ENCODE results near the gene FAM131A. TPM values are rescaled to one million over a fixed set of nuclear protein-coding genes. Genes with fewer than 3 reads are reported as not detected.

FAM131A gene
- total and polyA plus RNA-seq, 9 of the 15 experiments (the other 6 are each of a cell fraction or from before 2014, with no cell fraction given) = 0.48 to 11.1 (median 4.3) TPM

DNA sequence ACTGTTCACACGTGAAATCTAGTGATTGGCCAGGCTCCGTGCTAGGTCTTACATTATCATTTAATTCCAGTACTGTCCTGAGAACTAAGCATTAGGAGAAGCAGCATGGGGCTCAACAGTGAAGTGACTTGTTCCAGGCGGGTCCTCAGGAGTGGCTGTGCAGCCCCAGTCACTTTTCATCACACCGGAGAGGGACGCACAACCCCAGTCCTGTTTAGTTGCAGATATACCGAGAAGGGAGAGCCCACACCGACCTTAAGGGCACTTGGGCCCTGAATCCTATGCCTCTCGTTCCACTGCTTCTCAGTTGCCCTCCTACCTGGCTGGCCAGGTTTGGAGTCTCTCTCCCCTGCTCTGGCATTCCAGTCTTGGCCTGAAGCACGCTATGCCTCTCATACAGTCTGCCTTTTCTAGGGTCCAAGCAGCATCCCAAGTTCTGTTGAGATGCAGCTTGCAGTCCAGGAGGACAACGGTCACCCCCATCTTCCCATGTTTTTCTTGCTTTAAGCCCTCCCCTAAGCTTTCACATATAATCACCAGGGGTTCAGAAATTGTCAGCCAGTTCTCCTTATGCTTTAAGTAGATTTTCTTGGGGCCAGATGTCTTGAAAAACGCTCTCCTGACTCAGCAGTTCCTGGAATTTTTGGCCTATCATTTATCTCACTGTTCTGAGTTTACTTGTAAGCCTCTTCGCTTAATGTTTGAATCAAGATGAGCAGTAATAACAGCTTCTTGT, 10.1 kb downstream of the FAM131A start (continued):
- TF ChIP-seq, protein P1, sequence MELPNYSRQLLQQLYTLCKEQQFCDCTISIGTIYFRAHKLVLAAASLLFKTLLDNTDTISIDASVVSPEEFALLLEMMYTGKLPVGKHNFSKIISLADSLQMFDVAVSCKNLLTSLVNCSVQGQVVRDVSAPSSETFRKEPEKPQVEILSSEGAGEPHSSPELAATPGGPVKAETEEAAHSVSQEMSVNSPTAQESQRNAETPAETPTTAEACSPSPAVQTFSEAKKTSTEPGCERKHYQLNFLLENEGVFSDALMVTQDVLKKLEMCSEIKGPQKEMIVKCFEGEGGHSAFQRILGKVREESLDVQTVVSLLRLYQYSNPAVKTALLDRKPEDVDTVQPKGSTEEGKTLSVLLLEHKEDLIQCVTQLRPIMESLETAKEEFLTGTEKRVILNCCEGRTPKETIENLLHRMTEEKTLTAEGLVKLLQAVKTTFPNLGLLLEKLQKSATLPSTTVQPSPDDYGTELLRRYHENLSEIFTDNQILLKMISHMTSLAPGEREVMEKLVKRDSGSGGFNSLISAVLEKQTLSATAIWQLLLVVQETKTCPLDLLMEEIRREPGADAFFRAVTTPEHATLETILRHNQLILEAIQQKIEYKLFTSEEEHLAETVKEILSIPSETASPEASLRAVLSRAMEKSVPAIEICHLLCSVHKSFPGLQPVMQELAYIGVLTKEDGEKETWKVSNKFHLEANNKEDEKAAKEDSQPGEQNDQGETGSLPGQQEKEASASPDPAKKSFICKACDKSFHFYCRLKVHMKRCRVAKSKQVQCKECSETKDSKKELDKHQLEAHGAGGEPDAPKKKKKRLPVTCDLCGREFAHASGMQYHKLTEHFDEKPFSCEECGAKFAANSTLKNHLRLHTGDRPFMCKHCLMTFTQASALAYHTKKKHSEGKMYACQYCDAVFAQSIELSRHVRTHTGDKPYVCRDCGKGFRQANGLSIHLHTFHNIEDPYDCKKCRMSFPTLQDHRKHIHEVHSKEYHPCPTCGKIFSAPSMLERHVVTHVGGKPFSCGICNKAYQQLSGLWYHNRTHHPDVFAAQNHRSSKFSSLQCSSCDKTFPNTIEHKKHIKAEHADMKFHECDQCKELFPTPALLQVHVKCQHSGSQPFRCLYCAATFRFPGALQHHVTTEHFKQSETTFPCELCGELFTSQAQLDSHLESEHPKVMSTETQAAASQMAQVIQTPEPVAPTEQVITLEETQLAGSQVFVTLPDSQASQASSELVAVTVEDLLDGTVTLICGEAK (IDR thresholded peaks at IDR 0.05) = peak; percentile 35; the same call in 1 of the 2 replicates
- TF ChIP-seq, protein P1 (CRISPR knock-in tag; IDR thresholded peaks at IDR 0.05) = no peak
- TF ChIP-seq, protein P2, sequence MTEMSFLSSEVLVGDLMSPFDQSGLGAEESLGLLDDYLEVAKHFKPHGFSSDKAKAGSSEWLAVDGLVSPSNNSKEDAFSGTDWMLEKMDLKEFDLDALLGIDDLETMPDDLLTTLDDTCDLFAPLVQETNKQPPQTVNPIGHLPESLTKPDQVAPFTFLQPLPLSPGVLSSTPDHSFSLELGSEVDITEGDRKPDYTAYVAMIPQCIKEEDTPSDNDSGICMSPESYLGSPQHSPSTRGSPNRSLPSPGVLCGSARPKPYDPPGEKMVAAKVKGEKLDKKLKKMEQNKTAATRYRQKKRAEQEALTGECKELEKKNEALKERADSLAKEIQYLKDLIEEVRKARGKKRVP (CRISPR knock-in tag; IDR thresholded peaks at IDR 0.05) = no peak
- TF ChIP-seq RBM39 (optimal IDR thresholded peaks at IDR 0.05; ENCODE audit: low read depth, low read length) (no peak), SLC30A9 (CRISPR knock-in tag; IDR thresholded peaks at IDR 0.05) (no peak), MXI1 (IDR thresholded peaks at IDR 0.05; ENCODE audit: low read depth, low read length) (no peak), MTA1 (IDR thresholded peaks at IDR 0.05; ENCODE audit: borderline replicate concordance) (no peak), TFAM (CRISPR knock-in tag; conservative IDR thresholded peaks at IDR 0.05) (no peak), ETV5 (CRISPR knock-in tag; IDR thresholded peaks at IDR 0.05; ENCODE audit: low read depth) (no peak), ZNF668 (CRISPR knock-in tag; IDR thresholded peaks at IDR 0.05) (no peak), ZNF239 (CRISPR knock-in tag; IDR thresholded peaks at IDR 0.05) (no peak), ZC3H11A (IDR thresholded peaks at IDR 0.05; ENCODE audit: low read depth, low read length) (no peak), HEY1 (CRISPR knock-in tag; IDR thresholded peaks at IDR 0.05; ENCODE audit: borderline replicate concordance) (no peak), ZNF184 (CRISPR knock-in tag; IDR thresholded peaks at IDR 0.05) (no peak), TAF9B (IDR thresholded peaks at IDR 0.05; ENCODE audit: partially characterized antibody) (no peak), ZNF174 (CRISPR knock-in tag; IDR thresholded peaks at IDR 0.05) (no peak), HDAC3 (IDR thresholded peaks at IDR 0.05; ENCODE audit: borderline replicate concordance, partially characterized antibody) (no peak), HDAC8 (tag; IDR thresholded peaks at IDR 0.05) (no peak), TCF3 (CRISPR knock-in tag; IDR thresholded peaks at IDR 0.05) (peak; percentile 51; the same call in 1 of the 2 replicates), NR4A1 (CRISPR knock-in tag; IDR thresholded peaks at IDR 0.05) (no peak), NR4A1 (tag; IDR thresholded peaks at IDR 0.05) (no peak; the same call in 1 of the 2 replicates)
